Measurements from ENCODE around the gene WDR41.

WDR41 gene

GRCh38 chr5:77418162-77418561 lies 74.0 kb downstream of the WDR41 start:
- Histone ChIP-seq H3K9ac (ENCODE audit: low read depth in 1 of 2, low read length in 2 of 2) (no peak overlapping the region), H3K27ac (ENCODE audit: low read depth, low read length) (no peak overlapping the region), H3K9me3 (ENCODE audit: control insufficient read depth in 1 of 2, low read length in 2 of 2) (no peaks in the 10 kb centered on the region), H3K4me3 (ENCODE audit: low read depth in 1 of 2, low read length in 2 of 2) (no peak overlapping the region), H3K36me3 (ENCODE audit: control insufficient read depth in 1 of 2, insufficient read depth in 2 of 2, low read length in 2 of 2) (no peaks in the 10 kb centered on the region), H3K27me3 (ENCODE audit: control insufficient read depth in 1 of 2, insufficient read depth in 2 of 2, low read length in 2 of 2) (no peaks in the 10 kb centered on the region), H3K4me1 (ENCODE audit: control insufficient read depth in 1 of 2, insufficient read depth in 2 of 2, low read length in 2 of 2) (peaks cover 0 to 6% of the 10 kb centered on the region in 2 donors)

DNA sequence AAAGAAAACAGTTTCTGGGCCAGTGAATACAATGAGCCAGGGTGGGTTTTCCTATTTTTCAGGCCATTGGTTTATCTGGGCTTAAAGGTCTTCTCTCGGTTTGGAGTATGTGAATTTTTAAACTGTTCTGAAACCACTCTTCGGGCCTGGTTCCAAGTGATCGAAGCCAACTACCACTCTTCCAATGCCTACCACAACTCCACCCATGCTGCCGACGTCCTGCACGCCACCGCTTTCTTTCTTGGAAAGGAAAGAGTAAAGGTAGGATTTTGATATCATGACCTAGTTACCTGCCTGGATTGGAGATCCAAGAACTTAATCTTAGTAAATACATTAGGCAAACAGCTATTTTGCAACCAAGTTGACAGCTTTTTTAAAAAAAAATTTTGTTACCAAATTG lies 79.1 kb downstream of the WDR41 start:
- Histone ChIP-seq H3K36me3 (ENCODE audit: control insufficient read depth in 1 of 2, insufficient read depth in 2 of 2, low read length in 2 of 2) (no peaks in the 10 kb centered on the region), H3K27ac (ENCODE audit: low read depth, low read length) (no peak overlapping the region), H3K4me3 (ENCODE audit: low read depth in 1 of 2, low read length in 2 of 2) (no peak overlapping the region), H3K4me1 (ENCODE audit: control insufficient read depth in 1 of 2, insufficient read depth in 2 of 2, low read length in 2 of 2) (no peaks in the 10 kb centered on the region), H3K9me3 (ENCODE audit: control insufficient read depth in 1 of 2, low read length in 2 of 2) (no peaks in the 10 kb centered on the region), H3K27me3 (ENCODE audit: control insufficient read depth in 1 of 2, insufficient read depth in 2 of 2, low read length in 2 of 2) (no peaks in the 10 kb centered on the region), H3K9ac (ENCODE audit: low read depth in 1 of 2, low read length in 2 of 2) (no peak overlapping the region)

GRCh38 chr5:77409870-77410621 lies 82.1 kb downstream of the WDR41 start:
- Histone ChIP-seq H3K9ac (ENCODE audit: low read depth in 1 of 2, low read length in 2 of 2) (no peak overlapping the region), H3K4me3 (ENCODE audit: low read depth in 1 of 2, low read length in 2 of 2) (no peak overlapping the region), H3K36me3 (ENCODE audit: control insufficient read depth in 1 of 2, insufficient read depth in 2 of 2, low read length in 2 of 2) (no peaks in the 10 kb centered on the region), H3K27ac (ENCODE audit: low read depth, low read length) (no peak overlapping the region), H3K4me1 (ENCODE audit: control insufficient read depth in 1 of 2, insufficient read depth in 2 of 2, low read length in 2 of 2) (no peaks in the 10 kb centered on the region), H3K9me3 (ENCODE audit: control insufficient read depth in 1 of 2, low read length in 2 of 2) (no peaks in the 10 kb centered on the region), H3K27me3 (ENCODE audit: control insufficient read depth in 1 of 2, insufficient read depth in 2 of 2, low read length in 2 of 2) (no peaks in the 10 kb centered on the region)

DNA sequence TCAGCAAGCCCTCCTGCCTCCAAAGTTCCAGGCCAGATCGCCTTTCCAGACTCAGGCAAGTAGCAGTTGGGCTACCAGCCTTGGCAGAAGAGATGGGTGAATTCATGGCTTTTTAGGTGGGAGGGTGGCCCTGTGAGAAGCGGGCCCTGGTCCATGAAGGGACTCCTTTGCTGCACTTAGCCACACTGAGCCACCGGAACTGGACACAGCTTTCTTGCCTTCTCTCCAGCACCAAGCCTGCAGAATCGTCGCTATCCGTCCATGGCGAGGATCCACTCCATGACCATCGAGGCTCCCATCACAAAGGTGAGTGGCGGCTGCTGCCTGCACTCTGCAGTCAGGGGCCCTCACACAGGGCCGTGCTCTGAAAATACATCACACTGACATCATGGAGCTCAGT lies 85.0 kb downstream of the WDR41 start:
- Histone ChIP-seq H3K27ac (ENCODE audit: low read depth, low read length) (no peak overlapping the region), H3K9me3 (ENCODE audit: control insufficient read depth in 1 of 2, low read length in 2 of 2) (no peaks in the 10 kb centered on the region), H3K36me3 (ENCODE audit: control insufficient read depth in 1 of 2, insufficient read depth in 2 of 2, low read length in 2 of 2) (no peaks in the 10 kb centered on the region), H3K27me3 (ENCODE audit: control insufficient read depth in 1 of 2, insufficient read depth in 2 of 2, low read length in 2 of 2) (no peaks in the 10 kb centered on the region), H3K9ac (ENCODE audit: low read depth in 1 of 2, low read length in 2 of 2) (no peak overlapping the region), H3K4me3 (ENCODE audit: low read depth in 1 of 2, low read length in 2 of 2) (no peak overlapping the region), H3K4me1 (ENCODE audit: control insufficient read depth in 1 of 2, insufficient read depth in 2 of 2, low read length in 2 of 2) (no peaks in the 10 kb centered on the region)

DNA sequence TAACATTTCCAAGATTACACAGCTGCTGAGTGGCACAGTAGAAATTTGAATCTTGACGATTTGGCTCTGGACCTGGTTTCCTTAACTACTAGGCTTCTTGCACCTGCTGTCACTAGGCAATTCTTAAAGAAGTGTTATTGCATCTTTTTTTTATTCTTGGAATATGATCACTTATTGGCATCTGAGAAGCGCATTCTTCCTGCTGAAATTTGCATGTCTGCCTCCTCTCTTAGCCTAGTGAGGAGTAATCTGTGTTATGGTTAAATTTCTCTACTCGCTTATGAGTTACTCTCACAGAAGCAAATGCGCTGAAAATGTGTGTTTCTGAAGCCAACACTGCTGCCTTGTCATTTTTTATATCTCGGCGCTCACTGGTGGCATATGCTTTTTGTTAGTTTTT lies 89.3 kb downstream of the WDR41 start:
- Histone ChIP-seq H3K27me3 (ENCODE audit: control insufficient read depth in 1 of 2, insufficient read depth in 2 of 2, low read length in 2 of 2) (no peaks in the 10 kb centered on the region), H3K4me3 (ENCODE audit: low read depth in 1 of 2, low read length in 2 of 2) (no peak overlapping the region), H3K4me1 (ENCODE audit: control insufficient read depth in 1 of 2, insufficient read depth in 2 of 2, low read length in 2 of 2) (no peaks in the 10 kb centered on the region), H3K27ac (ENCODE audit: low read depth, low read length) (no peak overlapping the region), H3K9ac (ENCODE audit: low read depth in 1 of 2, low read length in 2 of 2) (no peak overlapping the region), H3K9me3 (ENCODE audit: control insufficient read depth in 1 of 2, low read length in 2 of 2) (no peaks in the 10 kb centered on the region), H3K36me3 (ENCODE audit: control insufficient read depth in 1 of 2, insufficient read depth in 2 of 2, low read length in 2 of 2) (no peaks in the 10 kb centered on the region)

DNA sequence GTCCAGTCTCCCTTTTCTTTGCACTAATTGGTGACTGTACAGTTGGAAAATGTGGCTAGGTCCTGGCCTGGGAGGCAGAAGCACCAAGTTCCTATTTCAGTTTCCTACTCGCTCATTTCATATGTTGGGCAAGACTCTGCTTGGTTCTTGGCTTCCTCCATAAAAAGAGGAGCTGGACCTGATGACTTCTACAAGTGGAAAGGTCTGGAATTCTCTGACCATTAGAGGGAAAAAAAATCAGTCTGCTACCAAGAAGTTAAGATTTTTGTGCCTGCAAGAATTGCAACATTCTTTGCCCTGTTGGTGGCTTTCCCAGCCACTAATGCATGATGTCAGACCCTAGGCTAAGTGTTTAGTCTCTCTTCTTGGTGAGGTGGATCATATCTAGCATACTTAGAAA lies 91.5 kb downstream of the WDR41 start:
- H3K27ac ChIP-seq (ENCODE audit: low read depth, low read length): no peak overlapping the region
- H3K27me3 ChIP-seq (ENCODE audit: control insufficient read depth in 1 of 2, insufficient read depth in 2 of 2, low read length in 2 of 2): no peaks in the 10 kb centered on the region
- no peaks in the 10 kb centered on the region for H3K36me3 ChIP-seq (ENCODE audit: control insufficient read depth in 1 of 2, insufficient read depth in 2 of 2, low read length in 2 of 2)
- no peaks in the 10 kb centered on the region for H3K4me1 ChIP-seq (ENCODE audit: control insufficient read depth in 1 of 2, insufficient read depth in 2 of 2, low read length in 2 of 2)
- H3K4me3 ChIP-seq (ENCODE audit: low read depth in 1 of 2, low read length in 2 of 2): no peak overlapping the region
- no peak overlapping the region for H3K9ac ChIP-seq (ENCODE audit: low read depth in 1 of 2, low read length in 2 of 2)
- H3K9me3 ChIP-seq (ENCODE audit: control insufficient read depth in 1 of 2, low read length in 2 of 2): no peaks in the 10 kb centered on the region

DNA sequence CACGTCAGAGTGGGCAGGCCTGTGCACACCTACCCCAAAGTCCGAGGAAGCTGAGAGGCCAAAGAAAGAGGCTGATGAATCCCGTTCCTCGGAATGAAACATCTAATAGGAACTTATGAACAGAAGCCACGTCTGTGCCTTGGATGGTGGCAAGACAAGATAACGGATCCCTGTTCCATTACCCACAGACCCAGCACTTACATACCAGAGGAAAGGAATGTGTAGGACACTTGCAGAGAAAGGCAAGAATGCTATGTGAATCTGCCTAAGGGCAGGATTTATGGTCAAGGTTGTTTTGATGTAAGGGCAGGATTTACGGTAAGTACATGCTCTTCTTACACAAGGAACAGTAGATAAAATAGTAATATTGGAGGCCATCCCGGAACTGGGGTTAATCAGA lies 93.2 kb downstream of the WDR41 start:
- Histone ChIP-seq H3K36me3 (ENCODE audit: control insufficient read depth in 1 of 2, insufficient read depth in 2 of 2, low read length in 2 of 2) (no peaks in the 10 kb centered on the region), H3K4me3 (ENCODE audit: low read depth in 1 of 2, low read length in 2 of 2) (no peak overlapping the region), H3K9ac (ENCODE audit: low read depth in 1 of 2, low read length in 2 of 2) (no peak overlapping the region), H3K27me3 (ENCODE audit: control insufficient read depth in 1 of 2, insufficient read depth in 2 of 2, low read length in 2 of 2) (no peaks in the 10 kb centered on the region), H3K27ac (ENCODE audit: low read depth, low read length) (no peak overlapping the region), H3K4me1 (ENCODE audit: control insufficient read depth in 1 of 2, insufficient read depth in 2 of 2, low read length in 2 of 2) (no peaks in the 10 kb centered on the region), H3K9me3 (ENCODE audit: control insufficient read depth in 1 of 2, low read length in 2 of 2) (no peaks in the 10 kb centered on the region)

DNA sequence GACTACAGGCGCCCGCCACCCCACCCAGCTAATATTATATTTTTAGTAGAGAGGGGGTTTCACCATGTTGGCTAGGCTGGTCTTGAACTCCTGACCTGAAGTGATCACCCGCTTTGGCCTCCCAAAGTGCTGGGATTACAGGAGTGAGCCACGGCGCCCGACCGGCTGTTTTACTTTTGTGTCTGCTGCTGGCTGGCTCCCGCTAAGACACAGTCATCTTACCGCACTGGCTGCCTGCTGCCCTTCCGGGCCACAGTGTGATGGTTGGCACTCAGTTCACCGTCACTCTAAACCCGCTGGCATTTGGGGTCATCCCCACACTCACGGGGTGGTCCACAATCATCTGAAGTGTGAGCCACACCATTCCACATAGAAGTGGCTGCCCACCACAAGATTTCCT lies 93.7 kb downstream of the WDR41 start:
- Histone ChIP-seq H3K36me3 (ENCODE audit: control insufficient read depth in 1 of 2, insufficient read depth in 2 of 2, low read length in 2 of 2) (no peaks in the 10 kb centered on the region), H3K4me1 (ENCODE audit: control insufficient read depth in 1 of 2, insufficient read depth in 2 of 2, low read length in 2 of 2) (no peaks in the 10 kb centered on the region), H3K27me3 (ENCODE audit: control insufficient read depth in 1 of 2, insufficient read depth in 2 of 2, low read length in 2 of 2) (no peaks in the 10 kb centered on the region), H3K4me3 (ENCODE audit: low read depth in 1 of 2, low read length in 2 of 2) (no peak overlapping the region), H3K9ac (ENCODE audit: low read depth in 1 of 2, low read length in 2 of 2) (no peak overlapping the region), H3K9me3 (ENCODE audit: control insufficient read depth in 1 of 2, low read length in 2 of 2) (no peaks in the 10 kb centered on the region), H3K27ac (ENCODE audit: low read depth, low read length) (no peak overlapping the region)

DNA sequence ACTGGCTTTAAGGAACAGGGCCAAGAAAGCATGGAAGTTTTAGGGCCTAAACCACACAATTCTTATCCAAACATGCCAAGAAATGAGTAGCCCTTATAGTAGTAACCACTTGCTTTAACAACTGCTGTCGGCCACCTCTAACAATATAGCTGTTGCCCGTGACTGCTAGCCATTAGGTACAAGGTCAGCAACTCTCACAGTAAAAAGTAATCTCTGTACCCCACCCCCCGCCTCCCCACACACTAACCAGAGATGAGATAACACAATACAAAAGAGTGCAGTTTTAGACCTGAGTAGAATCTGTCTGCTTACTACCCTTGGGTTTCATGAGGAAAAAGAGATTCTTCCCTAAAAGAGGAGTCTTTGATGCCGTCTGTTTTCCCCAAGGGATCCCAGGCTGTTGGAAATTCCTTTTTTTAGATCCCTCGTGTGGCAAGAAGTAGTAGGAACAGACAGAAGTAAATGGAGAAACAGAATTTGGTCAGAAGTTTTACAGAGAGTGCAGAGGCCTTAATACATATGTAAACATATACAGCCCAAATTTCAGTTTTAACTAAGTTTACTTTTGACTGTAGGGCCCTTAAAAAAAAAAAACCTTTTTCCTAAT lies 94.3 kb downstream of the WDR41 start:
- Histone ChIP-seq H3K4me1 (ENCODE audit: control insufficient read depth in 1 of 2, insufficient read depth in 2 of 2, low read length in 2 of 2) (no peaks in the 10 kb centered on the region), H3K27me3 (ENCODE audit: control insufficient read depth in 1 of 2, insufficient read depth in 2 of 2, low read length in 2 of 2) (no peaks in the 10 kb centered on the region), H3K4me3 (ENCODE audit: low read depth in 1 of 2, low read length in 2 of 2) (no peak overlapping the region), H3K9ac (ENCODE audit: low read depth in 1 of 2, low read length in 2 of 2) (no peak overlapping the region), H3K36me3 (ENCODE audit: control insufficient read depth in 1 of 2, insufficient read depth in 2 of 2, low read length in 2 of 2) (no peaks in the 10 kb centered on the region), H3K27ac (ENCODE audit: low read depth, low read length) (no peak overlapping the region), H3K9me3 (ENCODE audit: control insufficient read depth in 1 of 2, low read length in 2 of 2) (no peaks in the 10 kb centered on the region)

DNA sequence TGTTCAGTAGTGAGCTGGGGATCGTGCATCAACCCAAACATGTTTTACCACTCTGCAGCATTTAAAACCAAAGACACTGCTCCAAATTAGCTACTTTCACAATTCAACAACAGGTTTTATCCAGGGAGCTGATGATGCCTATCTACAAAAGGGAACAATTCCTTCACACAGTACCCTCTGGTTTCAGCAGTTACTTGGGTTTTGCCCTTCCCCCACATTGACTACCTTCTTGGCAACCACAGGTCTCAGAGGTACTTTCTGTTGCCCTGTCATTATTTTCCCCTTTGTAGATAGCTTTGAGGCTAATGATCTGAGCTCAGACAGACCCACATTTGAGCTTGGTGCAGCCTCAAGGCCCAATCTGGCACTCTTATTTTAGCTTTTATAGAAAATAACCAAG lies 96.1 kb downstream of the WDR41 start:
- Histone ChIP-seq H3K9ac (ENCODE audit: low read depth in 1 of 2, low read length in 2 of 2) (no peak overlapping the region), H3K9me3 (ENCODE audit: control insufficient read depth in 1 of 2, low read length in 2 of 2) (no peaks in the 10 kb centered on the region), H3K4me3 (ENCODE audit: low read depth in 1 of 2, low read length in 2 of 2) (no peak overlapping the region), H3K27ac (ENCODE audit: low read depth, low read length) (no peak overlapping the region), H3K27me3 (ENCODE audit: control insufficient read depth in 1 of 2, insufficient read depth in 2 of 2, low read length in 2 of 2) (no peaks in the 10 kb centered on the region), H3K36me3 (ENCODE audit: control insufficient read depth in 1 of 2, insufficient read depth in 2 of 2, low read length in 2 of 2) (no peaks in the 10 kb centered on the region), H3K4me1 (ENCODE audit: control insufficient read depth in 1 of 2, insufficient read depth in 2 of 2, low read length in 2 of 2) (no peaks in the 10 kb centered on the region)

Measured in duodenal mucosa (tissue), 2 donors.